Adrenal gland (tissue), 5 donors: ENCODE measurements around the gene RSAD1.

ENCODE experiments used
- POLR2A ChIP-seq, 2 donors: fragments of 450-650 bp; IDR thresholded peaks; one replicate each; pipeline ENCODE4 v1.6.1; 2017; ENCODE audit warnings: antibody characterized with exemption in 2 of 2, mild to moderate bottlenecking in 2 of 2, moderate library complexity in 1 of 2
- TF ChIP-seq, protein P1 (sequence below), 6 experiments: fragments of 450-650 bp in 4 of 6; fragments of 200-600 bp in 2 of 6; sonication (generic) in 1 of 6; IDR thresholded peaks; 1 replicate in 5 of 6; 2 replicates in 1 of 6; pipeline versions ENCODE4 v1.5.1 to v1.8.0; 2016 to 2021; ENCODE audit warnings: antibody characterized with exemption in 6 of 6, mild to moderate bottlenecking in 2 of 6, moderate library complexity in 1 of 6
- donor health status: DM: no; HTN: no; CAD: no.

DNA sequence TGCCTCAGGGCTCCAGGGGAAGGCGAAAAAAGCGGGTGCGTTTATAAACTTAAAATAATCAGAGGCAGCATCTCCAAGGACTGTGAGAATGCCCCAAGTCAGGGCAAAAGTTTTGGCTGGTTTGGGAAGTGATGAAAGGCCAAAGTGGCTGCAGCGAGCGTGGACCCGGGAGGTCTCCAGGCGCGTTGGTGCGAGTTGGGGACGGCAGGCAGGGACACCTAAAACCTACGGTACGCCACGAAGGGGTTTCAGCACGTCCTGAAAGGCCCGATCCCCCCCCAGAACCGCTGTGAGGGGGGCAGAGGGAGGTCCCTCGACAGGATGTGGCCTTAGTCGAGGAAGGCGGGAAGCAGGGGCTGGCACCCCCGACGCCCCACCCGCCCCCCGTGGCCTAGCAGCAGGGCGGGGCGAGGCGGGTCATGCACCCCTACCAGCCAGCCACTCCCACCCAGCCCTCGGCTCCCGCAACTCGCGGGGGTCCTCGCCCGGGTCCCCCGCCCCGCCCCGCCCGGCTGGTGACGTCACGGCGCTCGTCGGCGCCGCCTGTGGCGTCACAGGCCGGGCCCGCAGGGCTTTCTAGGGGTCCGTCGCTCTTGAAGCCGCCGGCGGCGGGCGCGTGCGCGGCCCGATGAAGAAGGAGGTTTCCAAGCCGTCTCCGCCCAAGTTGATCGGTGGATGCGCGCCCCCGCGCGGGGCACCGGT is 29.4 kb downstream of the RSAD1 start, which contains the start of gene MYCBPAP:
- TF ChIP-seq POLR2A (IDR thresholded peaks at IDR 0.05) = peak in 1 of 2 donors; percentile 60
- TF ChIP-seq, protein P1, sequence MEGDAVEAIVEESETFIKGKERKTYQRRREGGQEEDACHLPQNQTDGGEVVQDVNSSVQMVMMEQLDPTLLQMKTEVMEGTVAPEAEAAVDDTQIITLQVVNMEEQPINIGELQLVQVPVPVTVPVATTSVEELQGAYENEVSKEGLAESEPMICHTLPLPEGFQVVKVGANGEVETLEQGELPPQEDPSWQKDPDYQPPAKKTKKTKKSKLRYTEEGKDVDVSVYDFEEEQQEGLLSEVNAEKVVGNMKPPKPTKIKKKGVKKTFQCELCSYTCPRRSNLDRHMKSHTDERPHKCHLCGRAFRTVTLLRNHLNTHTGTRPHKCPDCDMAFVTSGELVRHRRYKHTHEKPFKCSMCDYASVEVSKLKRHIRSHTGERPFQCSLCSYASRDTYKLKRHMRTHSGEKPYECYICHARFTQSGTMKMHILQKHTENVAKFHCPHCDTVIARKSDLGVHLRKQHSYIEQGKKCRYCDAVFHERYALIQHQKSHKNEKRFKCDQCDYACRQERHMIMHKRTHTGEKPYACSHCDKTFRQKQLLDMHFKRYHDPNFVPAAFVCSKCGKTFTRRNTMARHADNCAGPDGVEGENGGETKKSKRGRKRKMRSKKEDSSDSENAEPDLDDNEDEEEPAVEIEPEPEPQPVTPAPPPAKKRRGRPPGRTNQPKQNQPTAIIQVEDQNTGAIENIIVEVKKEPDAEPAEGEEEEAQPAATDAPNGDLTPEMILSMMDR (IDR thresholded peaks at IDR 0.05) = no peak
